HG02571 (cell line): ENCODE measurements around the gene ESF1.
"Not testable (repeated sequence)": the region's sequence is repeated elsewhere in the genome, so short reads cannot be mapped to it uniquely, and the experiment has no call there.

Experiments used
- ATAC-seq: cut with Tn5 transposase; IDR thresholded peaks from one replicate; pipeline ENCODE4 v1.9.1; 2021; ENCODE audit warnings: mild to moderate bottlenecking, moderate library complexity; ENCODE audit not compliant: unreplicated experiment

The ESF1 gene

GRCh38 chr20:13739731-13740649, 44.7 kb downstream of the ESF1 start:
- no peak for ATAC-seq

DNA sequence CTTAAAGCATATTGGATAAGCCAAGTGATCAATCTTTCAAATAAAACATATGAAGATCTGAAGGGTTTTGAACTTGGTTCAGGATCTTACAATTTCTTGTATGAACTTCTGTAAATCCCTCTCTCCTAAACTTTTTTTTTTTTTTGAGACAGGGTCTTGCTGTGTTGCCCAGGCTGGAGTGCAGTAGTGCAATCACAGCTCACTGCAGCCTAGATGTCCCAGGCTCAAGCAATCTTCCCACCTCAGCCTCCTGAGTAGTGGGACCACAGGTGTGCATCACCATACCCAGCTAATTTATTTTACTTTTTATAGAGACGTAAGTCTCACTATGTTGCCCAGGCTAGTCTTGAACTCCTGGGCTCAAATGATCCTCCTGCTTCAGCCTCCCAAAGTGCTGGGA, 46.5 kb downstream of the ESF1 start:
- ATAC-seq = not testable (repeated sequence)

DNA sequence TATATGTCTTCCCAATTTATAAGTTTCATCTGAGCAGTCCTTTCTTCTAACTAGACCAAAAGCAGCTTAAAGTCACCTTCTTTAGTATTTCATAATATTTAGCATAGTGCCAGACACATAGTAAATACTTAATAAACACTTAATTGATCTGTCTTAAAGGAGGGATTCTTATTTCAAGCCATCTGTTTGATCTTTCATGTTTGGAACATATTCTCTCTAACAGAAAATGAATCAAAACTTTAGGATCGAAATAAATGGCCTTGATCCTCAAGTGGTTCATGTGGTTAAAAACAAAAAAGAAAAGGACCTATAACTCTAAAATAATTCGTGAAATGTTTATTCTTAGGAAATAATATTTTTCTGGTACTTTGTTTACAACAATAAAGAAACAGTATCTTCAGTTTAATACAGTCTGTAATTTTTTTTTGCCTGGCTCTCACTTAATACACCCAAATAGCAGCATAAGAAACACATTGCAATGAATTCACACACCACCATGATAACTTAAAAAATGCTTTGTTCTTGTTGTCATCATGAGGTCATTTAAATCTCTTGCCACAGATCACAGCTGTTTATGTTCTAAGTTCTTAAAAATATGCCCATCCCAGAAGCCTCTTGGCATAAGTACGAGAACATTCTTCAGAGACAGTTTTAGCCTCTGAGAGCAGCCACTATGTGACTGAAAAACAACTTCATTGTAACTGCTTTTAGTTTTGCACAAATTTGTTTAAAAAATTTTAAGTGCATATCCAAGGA, 48.1 kb downstream of the ESF1 start:
- ATAC-seq = no peak

DNA sequence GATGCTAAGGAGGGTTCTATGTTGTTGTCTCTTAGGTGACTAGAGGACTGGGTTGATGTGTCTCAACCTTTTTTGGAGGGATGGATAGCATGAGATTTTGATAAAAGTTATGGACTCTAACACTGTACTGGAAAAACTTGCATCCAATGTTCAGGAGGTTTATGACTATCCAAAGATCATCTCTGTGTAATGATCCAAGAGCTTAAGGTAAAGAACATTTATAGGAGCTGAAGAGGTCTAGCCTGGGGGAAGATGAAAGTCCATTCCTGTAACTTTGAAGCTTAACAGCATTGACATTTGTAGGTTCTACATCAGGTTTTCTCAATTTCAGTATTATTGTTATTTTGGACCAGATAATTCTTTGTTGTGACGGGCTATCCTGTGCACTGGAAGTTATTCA, 48.9 kb downstream of the ESF1 start:
- ATAC-seq = no peak

- ATAC-seq = no peak
Measured at GRCh38 chr20:13723011-13723410, 61.7 kb downstream of the ESF1 start.

- peak; percentile 25 for ATAC-seq
Measured at GRCh38 chr20:13718171-13718570, 66.5 kb downstream of the ESF1 start.

DNA sequence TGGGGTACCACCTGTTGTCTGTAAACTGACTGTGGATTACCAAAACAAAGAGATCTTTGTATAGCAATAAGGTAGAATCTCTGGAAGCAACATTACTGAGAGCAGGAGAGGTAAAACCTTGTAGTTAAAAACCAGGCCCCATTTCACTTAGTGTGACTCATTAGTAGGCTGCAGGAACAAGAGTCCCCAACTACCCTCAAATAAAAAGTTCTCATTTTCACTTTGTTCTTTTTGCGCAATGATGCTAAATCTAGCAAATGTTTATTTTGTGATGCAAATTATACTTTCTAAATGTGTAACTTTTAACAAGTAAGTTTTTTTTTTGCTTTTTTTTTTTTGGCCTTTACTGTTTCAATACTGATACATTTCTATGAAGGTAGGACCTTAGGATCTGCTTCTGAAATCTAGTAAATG, 67.1 kb downstream of the ESF1 start:
- ATAC-seq = peak; percentile 95

GRCh38 chr20:13715171-13715570, 69.5 kb downstream of the ESF1 start:
- ATAC-seq = no peak

DNA sequence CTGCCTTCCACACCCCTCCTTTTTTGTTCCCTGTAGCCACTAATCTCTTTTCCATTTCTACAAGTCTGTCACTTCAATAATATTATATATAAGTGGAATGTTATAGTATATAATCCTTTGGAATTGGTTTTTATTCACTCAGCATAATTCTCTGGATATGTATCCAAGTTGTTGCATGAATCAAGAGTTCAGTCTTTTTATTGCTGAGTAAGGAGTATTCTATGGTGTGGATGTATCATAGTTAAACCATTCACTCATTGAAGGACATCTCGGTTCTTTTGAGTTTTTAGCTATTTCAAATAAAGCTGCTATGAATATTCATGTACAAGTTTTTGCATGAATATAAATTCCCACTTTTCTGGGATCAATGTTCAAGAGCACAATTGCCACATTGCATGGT, 76.5 kb downstream of the ESF1 start:
- ATAC-seq = no peak

- ATAC-seq = no peak
Measured at GRCh38 chr20:13703265-13703664, 81.5 kb downstream of the ESF1 start.

DNA sequence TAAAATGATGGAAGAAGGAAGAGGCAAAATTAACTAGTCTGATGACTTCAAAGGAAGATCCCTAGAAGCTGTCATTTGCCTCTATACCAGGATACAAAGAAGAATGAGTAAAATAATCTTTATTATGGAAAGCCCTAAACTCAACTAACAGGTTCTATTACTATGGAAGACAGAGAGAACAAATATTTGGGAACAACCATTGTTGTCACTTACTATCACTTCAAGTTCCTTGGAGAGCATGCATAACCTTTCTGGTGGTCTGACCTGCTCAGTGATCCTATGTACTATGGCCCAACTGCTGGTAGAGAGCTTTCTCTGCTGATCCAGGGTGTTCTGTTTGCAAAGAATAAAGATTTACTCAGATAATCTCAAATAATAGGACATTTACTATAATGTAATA, 83.2 kb downstream of the ESF1 start:
- no peak for ATAC-seq

DNA sequence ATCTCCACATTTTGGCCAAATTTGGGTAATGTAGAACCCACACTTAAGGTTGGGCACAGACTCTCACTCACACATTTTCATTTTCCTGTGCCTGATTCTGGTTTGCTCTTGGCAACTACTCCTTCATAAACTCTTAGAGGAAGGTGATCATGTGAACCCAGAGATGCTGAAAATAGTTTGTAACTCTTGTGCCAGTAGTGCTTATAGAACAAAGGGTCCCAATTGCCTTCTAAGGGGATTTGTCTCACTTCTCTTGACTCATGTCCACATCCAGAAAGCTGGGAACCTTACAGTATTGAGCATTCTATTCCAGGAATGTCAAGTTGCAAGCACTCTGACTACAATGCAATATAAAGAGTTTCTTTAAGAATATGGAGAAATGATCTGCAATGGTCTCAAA, 84.0 kb downstream of the ESF1 start:
- ATAC-seq = no peak

- no peak for ATAC-seq
Measured at GRCh38 chr20:13694420-13695150, 90.1 kb downstream of the ESF1 start.

DNA sequence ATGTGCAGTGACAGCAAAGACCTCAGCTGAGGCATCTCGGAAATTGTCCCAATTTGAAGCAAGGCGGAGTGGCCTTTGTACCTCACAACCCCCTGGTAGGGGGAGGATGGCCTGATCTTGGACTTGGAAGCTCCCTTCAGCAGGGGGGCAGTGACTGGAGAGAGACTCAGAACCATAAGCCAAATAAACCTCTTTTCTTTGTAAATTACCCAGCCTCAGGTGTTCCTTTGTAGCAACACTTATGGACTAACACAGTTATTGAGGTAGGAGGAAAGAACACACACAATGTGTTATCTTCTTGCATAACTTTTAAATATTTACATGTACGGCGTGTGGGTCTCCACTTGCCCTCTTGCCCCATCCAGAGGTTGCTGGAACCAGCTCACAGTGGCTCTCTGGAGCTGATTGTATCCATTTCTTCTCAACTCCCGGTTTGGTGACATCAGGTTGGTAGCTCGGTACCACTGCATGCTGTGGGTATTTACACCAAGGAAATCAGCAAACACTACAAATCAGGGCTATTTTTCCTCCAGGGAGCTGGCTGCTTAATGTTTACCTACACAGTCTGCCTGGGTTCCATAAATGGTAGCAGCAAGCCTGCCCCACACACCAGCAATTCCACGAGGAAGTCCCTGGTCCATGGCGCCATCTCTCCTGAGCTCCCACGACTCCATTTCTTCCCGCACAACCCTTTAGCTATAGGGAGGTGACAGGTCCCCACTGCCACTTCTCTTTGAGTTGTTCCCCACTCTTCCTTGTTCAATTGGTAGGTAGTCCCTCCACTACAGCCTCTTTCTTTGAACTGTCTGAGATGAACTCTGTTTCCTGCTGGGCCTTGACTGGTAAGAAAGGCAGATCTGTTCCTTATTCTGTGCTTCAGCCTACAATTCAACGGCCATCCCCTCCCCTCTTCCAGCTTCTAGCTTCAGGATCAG, 91.7 kb downstream of the ESF1 start:
- no peak for ATAC-seq

GRCh38 chr20:13690943-13691342, 93.8 kb downstream of the ESF1 start:
- no peak for ATAC-seq

GRCh38 chr20:13687815-13688214, 96.9 kb downstream of the ESF1 start:
- no peak for ATAC-seq

- ATAC-seq = no peak
Measured at GRCh38 chr20:13685623-13686022, 99.1 kb downstream of the ESF1 start.

DNA sequence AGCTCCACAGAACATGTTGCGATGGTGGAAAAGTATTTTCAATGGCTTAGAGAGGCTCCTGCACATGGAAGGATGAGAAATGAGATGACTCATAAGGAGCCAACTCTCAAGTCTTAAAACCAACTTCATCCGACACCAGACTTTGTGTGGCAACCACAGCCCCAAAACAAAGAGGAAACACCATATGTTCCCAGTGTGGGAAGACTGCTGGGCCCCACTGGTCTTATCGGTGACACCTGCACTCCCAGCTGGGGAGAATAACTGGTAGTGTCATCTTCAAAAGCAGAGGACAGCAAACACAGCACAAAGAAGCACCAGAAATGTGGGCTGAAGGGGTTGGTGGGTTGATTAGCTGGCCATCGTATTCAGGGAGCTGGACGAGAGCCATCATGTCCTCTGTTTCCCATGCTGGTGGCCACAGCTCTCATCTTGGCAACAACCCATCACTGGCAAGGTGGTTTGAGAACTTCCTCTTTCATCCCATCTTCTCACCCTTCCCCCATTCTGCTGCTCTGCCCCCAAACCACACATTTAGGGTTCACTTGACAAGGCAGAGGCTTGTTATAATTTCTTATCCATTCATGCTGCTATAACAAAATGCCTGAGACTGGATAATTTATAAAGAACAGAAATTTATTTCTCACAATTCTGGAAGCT, 100.0 kb downstream of the ESF1 start:
- ATAC-seq = peak; percentile 61

DNA sequence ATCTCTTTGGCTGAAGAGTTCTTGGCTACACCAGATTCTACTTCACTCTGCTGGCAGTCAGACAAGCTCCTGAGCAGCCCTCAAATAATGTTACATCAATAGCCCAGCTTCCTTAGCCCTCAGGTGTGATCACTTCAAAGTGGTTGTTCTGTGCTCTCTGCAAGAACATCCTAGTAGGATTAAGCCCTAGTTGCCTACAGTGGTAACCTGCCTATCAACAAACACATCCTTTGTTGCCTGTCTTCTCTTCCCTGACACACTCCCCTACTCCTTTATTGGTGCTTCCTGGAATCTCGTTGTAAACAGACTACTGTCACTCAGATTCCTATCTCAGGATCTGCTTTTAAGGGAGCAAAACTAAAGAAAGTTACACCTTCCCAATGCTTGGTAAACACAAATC, 100.9 kb downstream of the ESF1 start:
- ATAC-seq = no peak
